ENCODE results near the gene GJB6.

GJB6 gene

GRCh38 chr13:20227730-20228129 is 4.4 kb downstream of the GJB6 start:
- no peak for DNase-seq (ENCODE audit: low read depth in 4 of 4, low spot score in 1 of 4)

DNA sequence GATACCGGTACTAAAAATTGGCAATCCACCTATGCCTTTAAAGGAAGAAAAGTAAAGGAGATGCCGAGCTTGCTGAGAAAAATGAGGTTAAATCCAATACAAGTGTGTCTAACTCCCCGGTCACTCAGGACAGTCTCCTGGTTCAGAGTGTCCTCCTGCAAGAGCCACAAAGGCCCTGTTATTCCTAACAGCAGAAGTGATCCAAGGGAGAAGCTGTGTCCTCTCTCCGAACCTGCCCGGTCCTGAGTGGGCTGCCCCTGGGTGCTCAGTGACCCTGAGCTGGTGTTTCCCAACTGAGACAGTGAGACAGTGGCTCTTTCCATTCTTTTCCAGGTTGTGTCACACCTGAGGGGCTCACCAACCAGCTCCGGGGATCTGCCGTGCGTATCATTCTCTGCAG is 4.8 kb downstream of the GJB6 start:
- no peak for DNase-seq (ENCODE audit: low read depth in 4 of 4, low spot score in 1 of 4)

DNA sequence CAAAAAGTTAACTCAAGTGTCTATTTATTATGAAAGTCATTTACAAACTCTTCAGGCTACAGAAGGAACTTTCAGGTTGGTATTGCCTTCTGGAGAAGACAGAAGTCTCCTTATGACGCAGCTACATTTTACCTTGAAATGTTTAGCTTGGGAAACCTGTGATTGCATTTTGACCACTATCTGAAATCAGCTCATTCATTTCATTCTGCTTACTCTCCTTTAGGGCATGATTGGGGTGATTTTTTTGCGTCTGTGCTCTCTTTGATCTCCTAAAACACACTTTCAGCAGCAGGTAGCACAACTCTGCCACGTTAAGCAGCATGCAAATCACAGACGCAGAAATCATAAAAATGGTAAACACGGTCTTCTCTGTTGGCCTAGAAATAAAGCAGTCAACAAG is 9.6 kb downstream of the GJB6 start:
- DNase-seq (ENCODE audit: low read depth in 4 of 4, low spot score in 1 of 4), result no peak

GRCh38 chr13:20221772-20222171 is 10.3 kb downstream of the GJB6 start:
- DNase-seq (ENCODE audit: low read depth in 4 of 4, low spot score in 1 of 4), result no peak

- DNase-seq (ENCODE audit: low read depth in 4 of 4, low spot score in 1 of 4), result no peak
These were observed 12.5 kb downstream of the GJB6 start for GRCh38 chr13:20219577-20219976.

GRCh38 chr13:20217168-20217567 is 15.0 kb downstream of the GJB6 start:
- no peak for DNase-seq (ENCODE audit: low read depth in 4 of 4, low spot score in 1 of 4)

DNA sequence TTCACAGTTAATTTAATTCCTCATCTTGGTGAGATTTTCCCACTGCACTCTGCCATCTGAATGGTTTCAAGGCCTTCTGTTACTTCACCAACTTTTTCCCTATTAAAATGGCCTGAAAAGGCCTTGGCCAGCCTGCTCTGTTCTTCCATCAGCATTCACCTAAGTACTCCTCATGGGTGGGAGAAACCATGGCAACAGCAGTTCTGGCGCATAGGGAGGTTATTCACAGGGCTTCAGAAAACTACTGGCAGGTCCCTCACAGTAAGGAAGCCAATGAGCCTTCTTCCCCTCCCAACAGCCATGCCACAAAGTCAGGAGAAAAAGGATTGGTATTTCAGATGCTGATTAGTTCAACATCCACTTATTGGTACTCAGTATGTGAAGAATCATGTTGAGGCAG is 22.2 kb downstream of the GJB6 start:
- DNase-seq (ENCODE audit: low read depth in 4 of 4, low spot score in 1 of 4), result no peak

- no peak for DNase-seq (ENCODE audit: low read depth in 4 of 4, low spot score in 1 of 4)
These were observed 25.4 kb downstream of the GJB6 start for GRCh38 chr13:20206698-20207235.

- DNase-seq (ENCODE audit: low read depth in 4 of 4, low spot score in 1 of 4), result no peak
These were observed 25.9 kb downstream of the GJB6 start for GRCh38 chr13:20206065-20206697.

DNA sequence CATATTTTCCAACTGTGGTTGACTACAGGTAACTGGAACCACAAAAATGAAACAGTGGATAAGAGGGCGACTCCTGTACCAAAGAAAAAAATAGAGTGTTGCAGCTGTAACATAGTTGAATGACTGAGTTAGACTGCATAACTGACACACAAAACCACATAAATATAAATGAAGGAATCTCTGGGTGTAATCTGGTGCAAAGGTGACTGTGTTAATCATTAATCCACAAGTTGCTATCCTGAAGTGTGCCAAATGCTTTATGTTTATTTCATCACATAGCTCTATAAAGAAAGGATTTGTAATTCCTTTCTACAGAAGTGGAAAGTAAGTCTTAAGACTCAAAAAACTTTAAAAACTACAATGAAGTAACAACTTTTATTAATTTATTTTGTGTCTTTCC is 33.3 kb downstream of the GJB6 start:
- no peak for DNase-seq (ENCODE audit: low read depth in 4 of 4, low spot score in 1 of 4)

DNA sequence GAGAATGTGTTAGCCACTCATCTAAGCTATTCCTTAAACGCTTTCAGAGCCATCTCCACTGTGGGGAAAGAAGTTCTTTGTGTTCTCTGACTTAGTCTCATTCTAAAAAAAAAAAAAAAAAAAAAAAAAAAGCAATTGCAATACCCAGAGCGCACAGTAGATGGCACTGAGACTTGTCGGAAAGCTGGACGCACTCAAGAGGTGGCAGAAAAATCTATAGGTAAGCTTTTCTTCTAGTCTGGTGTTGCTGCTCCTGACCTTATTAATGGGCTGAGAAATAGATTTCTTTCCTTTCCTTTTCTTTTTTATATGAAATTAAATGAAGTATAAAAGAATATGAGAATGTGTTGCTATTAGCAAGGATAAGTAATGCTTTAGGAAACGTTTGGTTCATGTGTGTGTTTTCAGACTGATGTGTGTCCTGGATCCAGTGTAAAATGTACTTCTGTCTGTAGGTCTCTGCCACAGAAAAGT is 34.7 kb downstream of the GJB6 start:
- no peak for DNase-seq (ENCODE audit: low read depth in 4 of 4, low spot score in 1 of 4)

DNA sequence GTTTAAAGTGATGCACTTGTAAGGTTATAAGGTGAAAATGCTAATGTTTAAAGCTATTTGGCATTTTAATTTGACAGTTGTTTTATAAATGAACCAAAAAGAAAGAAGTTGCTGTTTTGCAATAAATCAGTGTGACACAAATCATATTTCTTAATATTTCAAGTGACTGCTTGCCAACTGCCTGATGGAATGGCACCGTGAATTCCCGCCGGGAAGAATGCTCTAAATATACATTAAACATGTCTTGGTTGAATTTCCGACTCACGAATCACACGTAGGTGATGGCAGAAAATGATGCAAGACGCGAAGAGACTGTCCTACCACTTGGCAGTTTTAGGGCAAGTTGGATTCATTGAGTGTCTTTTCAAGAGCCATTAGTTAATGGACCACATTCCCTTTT is 36.3 kb downstream of the GJB6 start:
- DNase-seq (ENCODE audit: low read depth in 4 of 4, low spot score in 1 of 4), result no peak

GRCh38 chr13:20193907-20194631 is 38.0 kb downstream of the GJB6 start:
- DNase-seq (ENCODE audit: low read depth in 4 of 4, low spot score in 1 of 4), result no peak

- DNase-seq (ENCODE audit: low read depth in 4 of 4, low spot score in 1 of 4), result no peak
These were observed 38.8 kb downstream of the GJB6 start for GRCh38 chr13:20193162-20193906.

GRCh38 chr13:20192836-20193161 is 39.3 kb downstream of the GJB6 start, which contains the start of gene GJB2:
Gene GJB2, minus strand, starts transcription at chr13:20192938. Its CDS starts 3,357 bp downstream, at chr13:20189581.
- no peak for DNase-seq (ENCODE audit: low read depth in 4 of 4, low spot score in 1 of 4)

- no peak for DNase-seq (ENCODE audit: low read depth in 4 of 4, low spot score in 1 of 4)
These were observed 39.8 kb downstream of the GJB6 start for GRCh38 chr13:20192158-20192835.

DNA sequence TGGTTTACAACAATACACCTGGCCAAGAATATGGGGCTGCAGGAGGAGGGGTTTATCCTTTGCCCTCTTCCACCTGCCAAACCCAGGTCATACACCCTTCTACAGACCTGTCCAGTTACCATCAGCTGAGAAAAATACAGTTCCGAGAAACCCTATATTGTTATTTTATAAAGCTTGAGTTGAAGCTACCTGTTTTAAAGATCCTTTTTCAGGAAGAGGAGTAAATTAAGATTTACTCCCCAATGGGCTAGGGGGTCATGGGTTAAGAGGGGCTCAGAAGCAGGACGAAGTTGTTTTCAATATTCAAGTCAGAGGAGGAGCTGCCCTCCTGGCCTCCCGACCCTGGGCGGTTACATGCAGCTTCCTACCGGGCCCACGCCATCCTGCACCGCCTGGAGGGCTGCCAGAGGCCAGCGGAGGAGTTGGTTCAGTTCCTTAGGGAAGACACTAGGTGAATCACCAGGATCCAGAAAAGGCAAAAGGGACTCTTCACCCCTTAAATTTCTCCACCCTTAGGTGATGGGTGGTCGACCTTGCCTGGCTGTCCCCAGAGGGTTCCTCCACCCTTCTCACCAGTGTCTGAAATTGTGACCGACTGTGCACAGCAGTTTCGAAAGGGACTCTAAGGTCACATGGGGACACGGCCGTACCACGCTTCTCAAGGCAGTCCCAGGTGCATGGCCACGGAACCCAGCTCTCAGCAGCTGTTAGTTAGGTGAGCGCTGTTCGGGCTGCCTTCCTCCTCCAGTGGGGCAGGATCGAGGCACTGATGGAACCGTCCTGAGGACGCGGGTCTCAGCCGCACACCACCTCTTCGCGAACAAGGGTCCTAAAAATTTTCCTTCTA is 40.6 kb downstream of the GJB6 start:
- DNase-seq (ENCODE audit: low read depth in 4 of 4, low spot score in 1 of 4), result no peak

DNA sequence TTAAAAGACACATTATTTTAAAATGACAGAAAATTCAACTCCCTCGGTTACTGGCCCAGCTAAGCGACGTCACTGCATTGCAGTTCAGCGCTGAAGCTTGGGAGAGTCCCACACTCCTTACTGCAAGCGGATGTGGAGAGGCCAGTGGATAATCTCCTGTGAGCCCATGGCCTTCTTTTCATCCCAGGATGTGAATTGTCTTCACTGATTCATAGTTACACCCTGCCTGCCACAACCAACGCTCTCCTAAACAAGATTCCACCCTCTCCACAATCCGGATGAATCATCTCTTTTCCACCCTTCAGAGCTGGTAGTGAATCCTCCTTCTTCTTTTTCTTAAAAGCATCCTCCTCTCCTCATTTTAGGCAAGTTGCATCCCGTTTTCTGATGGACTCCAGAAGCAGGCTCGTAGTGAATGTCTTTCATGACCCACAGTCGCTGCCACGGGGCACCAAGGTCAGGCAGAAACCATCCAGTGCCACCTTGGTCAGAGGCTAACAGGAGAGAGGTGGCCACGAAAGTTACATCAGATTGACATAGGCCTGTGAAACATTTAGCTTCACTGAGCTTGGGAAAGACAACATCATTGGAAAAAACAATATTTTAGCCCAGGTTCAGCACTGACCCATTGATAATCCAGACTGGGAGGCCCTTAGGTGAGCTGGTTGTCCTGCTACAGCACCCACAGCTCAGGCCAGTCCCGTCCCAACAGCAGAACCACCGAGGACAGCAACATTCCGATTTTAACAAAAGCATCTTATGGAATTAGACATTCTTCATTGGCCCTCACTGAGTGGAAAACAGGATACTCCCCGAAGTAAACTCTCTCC is 41.4 kb downstream of the GJB6 start:
- DNase-seq (ENCODE audit: low read depth in 4 of 4, low spot score in 1 of 4), result no peak

- DNase-seq (ENCODE audit: low read depth in 4 of 4, low spot score in 1 of 4), result no peak
These were observed 42.0 kb downstream of the GJB6 start for GRCh38 chr13:20190076-20190475.
